HepG2 (cell line): ENCODE measurements around the gene SLC17A5. TPM values are rescaled to one million over a fixed set of nuclear protein-coding genes. Genes with fewer than 3 reads are reported as not detected.

ENCODE experiments used
- ARID2 ChIP-seq: sonication (generic); formaldehyde crosslinking; IDR thresholded peaks from 2 replicates; pipeline ENCODE4 v1.8.1; 2022; ENCODE audit warnings: mild to moderate bottlenecking, missing genetic modification reagents, borderline replicate concordance
- DNMT3B ChIP-seq: conservative IDR thresholded peaks from 2 replicates; pipeline ENCODE4 v1.6.1; 2016; ENCODE audit warnings: missing biosample characterization, control low read depth
- E2F1 ChIP-seq: sonication (generic); formaldehyde crosslinking; IDR thresholded peaks from 2 replicates; pipeline ENCODE4 v1.5.0; 2020; ENCODE audit warnings: missing genetic modification reagents
- GABPB1 ChIP-seq: IDR thresholded peaks from 2 replicates; pipeline ENCODE4 v1.6.1; 2016; ENCODE audit warnings: mild to moderate bottlenecking, missing genetic modification reagents, moderate library complexity, missing compliant biosample characterization
- KIAA2018 ChIP-seq: sonication (generic); formaldehyde crosslinking; IDR thresholded peaks from 2 replicates; pipeline ENCODE4 v1.5.0; 2020; ENCODE audit warnings: mild to moderate bottlenecking, missing genetic modification reagents, borderline replicate concordance
- KLF11 ChIP-seq: IDR thresholded peaks from 2 replicates; pipeline ENCODE4 v1.6.1; 2016; ENCODE audit warnings: missing compliant biosample characterization
- REL ChIP-seq: sonication (generic); formaldehyde crosslinking; conservative IDR thresholded peaks from 2 replicates; pipeline ENCODE4 v1.8.0; 2022; ENCODE audit warnings: mild to moderate bottlenecking, missing genetic modification reagents, moderate library complexity
- SPEN ChIP-seq: sonication (generic); formaldehyde crosslinking; IDR thresholded peaks from 2 replicates; pipeline ENCODE4 v1.5.1; 2020; ENCODE audit warnings: low read depth, mild to moderate bottlenecking, missing genetic modification reagents
- YEATS4 ChIP-seq: sonication (generic); formaldehyde crosslinking; IDR thresholded peaks from 2 replicates; pipeline ENCODE4 v1.4.0; 2020; ENCODE audit warnings: missing genetic modification reagents, borderline replicate concordance
- ZBTB7A ChIP-seq: sonication (generic); formaldehyde crosslinking; IDR thresholded peaks from 2 replicates; pipeline ENCODE4 v1.8.0; 2022; ENCODE audit warnings: mild to moderate bottlenecking, missing genetic modification reagents
- ZNF263 ChIP-seq: sonication (generic); formaldehyde crosslinking; IDR thresholded peaks from 2 replicates; pipeline ENCODE4 v1.4.0; 2020; ENCODE audit warnings: missing genetic modification reagents
- ZNF776 ChIP-seq: sonication (generic); formaldehyde crosslinking; IDR thresholded peaks from 2 replicates; pipeline ENCODE4 v1.4.0; 2020; ENCODE audit warnings: mild to moderate bottlenecking, missing genetic modification reagents
- polyA plus RNA-seq, 8 experiments: library from polyadenylated mRNA; depleted of rRNA in 3 of 8; stranded (reverse) in 7 of 8; unstranded in 1 of 8; fragments of >200 nt; fragmentation: Illumina TruSeq in 4 of 8; extraction: Trizol in 4 of 8; gene quantifications; 2 replicates each; pipeline versions ENCODE4 v1.2.1 to v1.2.3, GENCODE V29; 2011 to 2016; ENCODE audit warnings: low read depth in 4 of 8, missing spikeins in 1 of 8, mixed read lengths in 1 of 8; ENCODE audit not compliant: insufficient read depth in 1 of 8
- total RNA-seq, 5 experiments: library from RNA; depleted of rRNA; stranded (reverse); fragments of >200 nt; fragmentation: Illumina TruSeq; extraction: Trizol; gene quantifications; 2 replicates each; pipeline ENCODE4 v1.2.3, GENCODE V29; 2016; ENCODE audit warnings: low read depth in 1 of 5
- TF ChIP-seq, protein P1 (sequence below): sonication (generic); formaldehyde crosslinking; IDR thresholded peaks from 2 replicates; pipeline ENCODE4 v1.8.0; 2022; ENCODE audit warnings: missing genetic modification reagents, mild to moderate bottlenecking, inconsistent platforms, borderline replicate concordance
- TF ChIP-seq, protein P2 (sequence below): sonication (generic); formaldehyde crosslinking; IDR thresholded peaks from 2 replicates; pipeline ENCODE4 v1.9.0; 2021; ENCODE audit warnings: missing genetic modification reagents, mild to moderate bottlenecking, borderline replicate concordance
- TF ChIP-seq, protein P3 (sequence below): sonication (generic); formaldehyde crosslinking; IDR thresholded peaks from 2 replicates; pipeline ENCODE4 v1.5.0; 2020; ENCODE audit warnings: mild to moderate bottlenecking, low read depth, missing genetic modification reagents, borderline replicate concordance

SLC17A5 gene
- total and polyA plus RNA-seq, 2 of the 13 experiments (the other 11 are each of a cell fraction or from before 2014, with no cell fraction given), result 18.3 to 20.5 TPM

DNA sequence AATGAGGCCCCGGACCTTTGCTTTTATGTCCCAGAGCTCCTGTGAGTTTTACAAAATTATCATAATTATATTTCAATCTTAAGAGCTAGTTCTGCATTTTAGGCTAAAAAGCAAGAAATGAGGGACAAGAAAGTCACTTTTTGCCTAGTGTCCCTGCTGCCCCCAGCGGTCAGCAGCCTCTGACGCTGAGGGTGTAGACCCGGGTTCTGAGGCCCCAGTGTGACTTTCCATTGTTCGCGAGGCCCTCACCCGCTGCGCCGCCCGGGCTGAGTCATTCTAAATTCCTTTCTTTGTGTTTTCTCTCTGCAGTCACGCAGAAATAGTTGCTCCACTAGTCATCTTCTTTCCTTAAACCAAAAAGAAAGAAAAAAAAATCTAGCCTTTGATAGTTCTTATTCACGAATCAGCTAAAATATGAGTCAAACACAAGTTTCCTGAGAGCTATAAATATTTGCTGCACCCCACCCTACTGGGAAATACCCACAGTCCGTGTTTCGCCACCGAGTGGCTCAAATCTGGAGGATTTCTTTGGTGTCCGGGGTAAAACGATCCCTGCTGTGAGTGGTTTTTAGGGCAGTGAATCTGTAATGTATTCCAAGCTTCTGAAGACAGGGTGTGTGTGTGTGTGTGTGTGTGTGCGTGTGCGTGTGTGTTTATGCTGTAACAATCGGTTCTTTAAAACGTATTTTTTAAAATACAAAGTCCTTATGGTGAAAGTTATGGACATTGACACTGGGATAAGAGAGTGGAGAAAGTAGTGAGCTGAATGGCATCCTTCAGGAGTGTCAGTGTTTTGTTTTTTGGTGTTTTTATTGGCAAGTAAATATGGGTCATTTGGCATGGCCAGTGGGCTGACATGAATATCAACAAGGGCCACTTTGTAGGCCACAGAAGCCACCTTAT, 73.3 kb downstream of the SLC17A5 start (continued):
- no peak for TF ChIP-seq KIAA2018 (CRISPR knock-in tag)
- TF ChIP-seq YEATS4 (CRISPR knock-in tag), result peak; percentile 81; the same call in 1 of the 2 replicates
- TF ChIP-seq ZBTB7A (CRISPR knock-in tag), result no peak
- TF ChIP-seq DNMT3B (CRISPR knock-in tag), result 0 out of 2 replicates have a peak, but pooled peaks have one; percentile 26
- no peak for TF ChIP-seq ZNF263 (CRISPR knock-in tag)
- TF ChIP-seq E2F1 (CRISPR knock-in tag), result no peak
- TF ChIP-seq, protein P1, sequence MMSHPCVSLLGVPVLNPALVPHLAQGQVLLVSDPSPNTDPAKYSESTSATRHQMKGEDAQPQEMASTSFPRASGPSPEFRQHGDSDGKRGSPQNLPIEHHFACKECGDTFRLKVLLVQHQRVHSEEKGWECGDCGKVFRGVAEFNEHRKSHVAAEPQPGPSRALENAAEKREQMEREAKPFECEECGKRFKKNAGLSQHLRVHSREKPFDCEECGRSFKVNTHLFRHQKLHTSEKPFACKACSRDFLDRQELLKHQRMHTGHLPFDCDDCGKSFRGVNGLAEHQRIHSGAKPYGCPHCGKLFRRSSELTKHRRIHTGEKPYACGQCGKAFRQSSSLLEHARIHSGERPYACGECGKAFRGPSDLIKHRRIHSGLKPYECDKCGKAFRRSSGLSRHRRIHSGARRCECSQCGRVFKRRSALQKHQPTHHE, result 0 out of 2 replicates have a peak, but pooled peaks have one; percentile 58
- TF ChIP-seq REL, result no peak
- TF ChIP-seq, protein P2, sequence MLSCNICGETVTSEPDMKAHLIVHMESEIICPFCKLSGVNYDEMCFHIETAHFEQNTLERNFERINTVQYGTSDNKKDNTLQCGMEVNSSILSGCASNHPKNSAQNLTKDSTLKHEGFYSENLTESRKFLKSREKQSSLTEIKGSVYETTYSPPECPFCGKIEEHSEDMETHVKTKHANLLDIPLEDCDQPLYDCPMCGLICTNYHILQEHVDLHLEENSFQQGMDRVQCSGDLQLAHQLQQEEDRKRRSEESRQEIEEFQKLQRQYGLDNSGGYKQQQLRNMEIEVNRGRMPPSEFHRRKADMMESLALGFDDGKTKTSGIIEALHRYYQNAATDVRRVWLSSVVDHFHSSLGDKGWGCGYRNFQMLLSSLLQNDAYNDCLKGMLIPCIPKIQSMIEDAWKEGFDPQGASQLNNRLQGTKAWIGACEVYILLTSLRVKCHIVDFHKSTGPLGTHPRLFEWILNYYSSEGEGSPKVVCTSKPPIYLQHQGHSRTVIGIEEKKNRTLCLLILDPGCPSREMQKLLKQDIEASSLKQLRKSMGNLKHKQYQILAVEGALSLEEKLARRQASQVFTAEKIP, result no peak
- TF ChIP-seq ARID2 (CRISPR knock-in tag), result no peak
- TF ChIP-seq GABPB1 (CRISPR knock-in tag), result peak; percentile 47
- 0 out of 2 replicates have a peak, but pooled peaks have one; percentile 53 for TF ChIP-seq SPEN (CRISPR knock-in tag)
- TF ChIP-seq KLF11 (CRISPR knock-in tag), result no peak
- TF ChIP-seq ZNF776 (CRISPR knock-in tag), result no peak
- TF ChIP-seq, protein P3, sequence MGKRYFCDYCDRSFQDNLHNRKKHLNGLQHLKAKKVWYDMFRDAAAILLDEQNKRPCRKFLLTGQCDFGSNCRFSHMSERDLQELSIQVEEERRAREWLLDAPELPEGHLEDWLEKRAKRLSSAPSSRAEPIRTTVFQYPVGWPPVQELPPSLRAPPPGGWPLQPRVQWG (CRISPR knock-in tag), result no peak
